CD4-positive, CD25-positive, alpha-beta regulatory T cell (primary cell): ENCODE results near the gene CRCP. TPM values are rescaled to one million over a fixed set of nuclear protein-coding genes. Genes with fewer than 3 reads are reported as not detected.
"Not testable (repeated sequence)": the region's sequence is repeated elsewhere in the genome, so short reads cannot be mapped to it uniquely, and the experiment has no call there.

ENCODE experiments used
- ATAC-seq, 2 donors: fragments of 150-1000 bp; cut with Tn5 transposase; one replicate each; pipeline ENCODE4 v1.10.0; 2021; ENCODE audit warnings: low read depth in 2 of 2, moderate number of reproducible peaks in 2 of 2, moderate library complexity in 1 of 2
- DNase-seq, 3 donors: peaks; one replicate each; pipeline versions ENCODE4 v3.0.0 to v3.0.0-alpha.2; 2012 to 2022; ENCODE audit warnings: mixed read lengths in 1 of 3
- H3K27ac ChIP-seq: one replicate; pipeline ENCODE4 v1.7.0; 2013; ENCODE audit warnings: mild to moderate bottlenecking, low read length; ENCODE audit not compliant: insufficient read depth, poor library complexity, severe bottlenecking
- H3K27me3 ChIP-seq: one replicate; pipeline ENCODE4 v1.7.0; 2013; ENCODE audit warnings: low read length; ENCODE audit not compliant: control insufficient read depth, insufficient read depth
- H3K36me3 ChIP-seq: one replicate; pipeline ENCODE4 v1.7.0; 2013; ENCODE audit warnings: mild to moderate bottlenecking, low read length, moderate library complexity; ENCODE audit not compliant: control insufficient read depth, insufficient read depth
- H3K4me1 ChIP-seq: 2 replicates; pipeline ENCODE4 v1.7.0; 2013; ENCODE audit warnings: mild to moderate bottlenecking, low read length; ENCODE audit not compliant: insufficient read depth, control insufficient read depth, poor library complexity, severe bottlenecking
- H3K4me3 ChIP-seq: one replicate; pipeline ENCODE4 v1.7.0; 2013; ENCODE audit warnings: low read depth, mild to moderate bottlenecking, low read length, moderate library complexity
- H3K9me3 ChIP-seq, 2 experiments: 1 replicate in 1 of 2; 2 replicates in 1 of 2; pipeline ENCODE4 v1.7.0; 2013; ENCODE audit warnings: low read length in 2 of 2, mild to moderate bottlenecking in 1 of 2, moderate library complexity in 1 of 2; ENCODE audit not compliant: control insufficient read depth in 2 of 2
- H3K27ac Mint-ChIP-seq, 3 donors: one replicate each; pipeline ENCODE4 v1.8.0; 2020 to 2022; ENCODE audit warnings: mild to moderate bottlenecking in 3 of 3, mixed read lengths in 3 of 3, moderate library complexity in 2 of 3
- H3K27me3 Mint-ChIP-seq: one replicate; pipeline ENCODE4 v1.8.0; 2022; ENCODE audit warnings: mild to moderate bottlenecking, mixed read lengths
- H3K36me3 Mint-ChIP-seq: one replicate; pipeline ENCODE4 v1.8.0; 2020; ENCODE audit warnings: mixed read lengths
- H3K4me1 Mint-ChIP-seq, 4 donors: one replicate each; pipeline ENCODE4 v1.8.0; 2020 to 2022; ENCODE audit warnings: mixed read lengths in 4 of 4, mild to moderate bottlenecking in 1 of 4
- H3K4me3 Mint-ChIP-seq, 4 donors: one replicate each; pipeline ENCODE4 v1.8.0; 2020 to 2022; ENCODE audit warnings: mild to moderate bottlenecking in 4 of 4, mixed read lengths in 4 of 4, moderate library complexity in 3 of 4
- H3K9me3 Mint-ChIP-seq, 7 donors: one replicate each; pipeline ENCODE4 v1.8.0; 2020 to 2022; ENCODE audit warnings: mixed read lengths in 7 of 7, mild to moderate bottlenecking in 3 of 7, moderate library complexity in 2 of 7
- polyA plus RNA-seq, 4 donors: library from polyadenylated mRNA; unstranded; fragments of 300-500 nt; fragmentation: Illumina TruSeq; gene quantifications; one replicate each; pipeline ENCODE4 v1.2.3, GENCODE V29; 2021
- total RNA-seq: library from RNA; stranded (reverse); gene quantifications from one replicate; pipeline ENCODE4 v1.2.3, GENCODE V29; 2022

Gene CRCP
- total and polyA plus RNA-seq, 5 donors from 2014 or later: 19.8 to 33.4 (median 29.0) TPM

- not testable (repeated sequence) for H3K27me3 ChIP-seq, ATAC-seq, H3K36me3 ChIP-seq, H3K9me3 ChIP-seq, H3K27ac Mint-ChIP-seq, DNase-seq, H3K36me3 Mint-ChIP-seq, H3K4me1 ChIP-seq, H3K9me3 Mint-ChIP-seq, H3K4me1 Mint-ChIP-seq, H3K27me3 Mint-ChIP-seq, H3K4me3 Mint-ChIP-seq, H3K27ac ChIP-seq, H3K4me3 ChIP-seq
These were observed 58.1 kb downstream of the CRCP start for GRCh38 chr7:66172536-66173401.

- Mint-ChIP-seq H3K36me3 (no peaks in the 10 kb centered on the region), H3K9me3 (peaks cover 0 to 2% (median 2%) of the 10 kb centered on the region in 7 donors), H3K27me3 (no peaks in the 10 kb centered on the region), H3K4me1 (no peaks in the 10 kb centered on the region), H3K4me3 (no peak overlapping the region), H3K27ac (no peak overlapping the region)
- Histone ChIP-seq H3K4me3 (no peak overlapping the region), H3K4me1 (no peaks in the 10 kb centered on the region), H3K9me3 (no peaks in the 10 kb centered on the region), H3K27me3 (no peaks in the 10 kb centered on the region), H3K27ac (no peak overlapping the region), H3K36me3 (no peaks in the 10 kb centered on the region)
- ATAC-seq: no peak
- no peak for DNase-seq
These were observed 59.2 kb downstream of the CRCP start for GRCh38 chr7:66173856-66174255.

DNA sequence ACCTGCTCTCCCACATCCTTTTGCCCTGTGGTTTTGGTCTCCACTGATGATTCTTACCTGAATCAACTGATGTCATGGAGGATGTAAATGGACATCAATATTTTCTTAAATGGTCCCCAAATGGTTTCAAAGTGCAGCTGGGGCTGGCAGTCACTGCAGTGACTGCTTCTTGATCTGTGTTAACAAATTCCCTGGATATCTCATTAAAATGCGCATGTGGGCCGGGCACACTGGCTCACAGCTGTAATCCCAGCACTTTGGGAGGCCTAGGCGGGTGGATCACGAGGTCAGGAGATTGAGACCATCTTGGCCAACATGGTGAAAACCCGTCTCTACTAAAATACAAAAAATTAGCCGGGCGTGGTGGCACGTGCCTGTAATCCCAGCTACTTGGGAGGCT, 60.4 kb downstream of the CRCP start:
- not testable (repeated sequence) for H3K4me3 ChIP-seq, DNase-seq, H3K9me3 ChIP-seq, H3K4me3 Mint-ChIP-seq, H3K36me3 ChIP-seq, H3K27ac Mint-ChIP-seq, H3K9me3 Mint-ChIP-seq, H3K27me3 ChIP-seq, H3K36me3 Mint-ChIP-seq, H3K4me1 ChIP-seq, ATAC-seq, H3K27me3 Mint-ChIP-seq, H3K27ac ChIP-seq, H3K4me1 Mint-ChIP-seq

GRCh38 chr7:66176914-66177313, 62.3 kb downstream of the CRCP start:
- Histone ChIP-seq H3K27ac (no peak overlapping the region), H3K4me3 (no peak overlapping the region), H3K4me1 (no peaks in the 10 kb centered on the region), H3K9me3 (no peaks in the 10 kb centered on the region), H3K27me3 (no peaks in the 10 kb centered on the region), H3K36me3 (no peaks in the 10 kb centered on the region)
- H3K27me3 Mint-ChIP-seq: no peaks in the 10 kb centered on the region
- no peaks in the 10 kb centered on the region for H3K36me3 Mint-ChIP-seq
- H3K4me1 Mint-ChIP-seq: no peaks in the 10 kb centered on the region
- peaks cover 0 to 2% (median 0%) of the 10 kb centered on the region in 7 donors for H3K9me3 Mint-ChIP-seq
- ATAC-seq (no peak), DNase-seq (no peak)
- H3K4me3 Mint-ChIP-seq: no peak overlapping the region
- no peak overlapping the region for H3K27ac Mint-ChIP-seq

DNA sequence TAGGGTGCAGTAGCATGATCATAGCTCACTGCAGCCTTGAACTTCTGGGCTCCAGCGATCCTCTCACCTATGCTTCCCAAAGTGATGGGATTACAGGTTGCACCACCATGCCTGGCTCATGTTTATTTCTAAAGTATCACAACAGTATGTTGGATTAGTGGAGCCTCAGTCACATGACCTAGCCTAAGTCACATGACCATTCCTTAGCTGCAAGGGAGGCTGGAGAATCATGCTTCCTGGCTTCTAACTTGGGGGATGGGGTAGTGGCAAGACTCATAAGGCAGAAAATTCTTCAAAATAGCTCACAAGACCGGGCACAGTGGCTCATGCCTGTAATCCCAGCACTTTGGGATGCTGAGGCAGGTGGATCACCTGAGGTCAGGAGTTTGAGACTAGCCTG, 63.6 kb downstream of the CRCP start:
- no peaks in the 10 kb centered on the region for H3K4me1 ChIP-seq
- no peak overlapping the region for H3K27ac Mint-ChIP-seq
- no peaks in the 10 kb centered on the region for H3K27me3 ChIP-seq
- no peaks in the 10 kb centered on the region for H3K27me3 Mint-ChIP-seq
- H3K9me3 ChIP-seq: no peaks in the 10 kb centered on the region
- H3K27ac ChIP-seq: no peak overlapping the region
- no peak for ATAC-seq
- no peak for DNase-seq
- peaks cover 0 to 2% (median 0%) of the 10 kb centered on the region in 7 donors for H3K9me3 Mint-ChIP-seq
- H3K36me3 ChIP-seq: no peaks in the 10 kb centered on the region
- H3K4me3 ChIP-seq: no peak overlapping the region
- no peaks in the 10 kb centered on the region for H3K4me1 Mint-ChIP-seq
- H3K36me3 Mint-ChIP-seq: no peaks in the 10 kb centered on the region
- H3K4me3 Mint-ChIP-seq: no peak overlapping the region

GRCh38 chr7:66181329-66181728, 66.7 kb downstream of the CRCP start:
- no peak overlapping the region for H3K4me3 ChIP-seq
- no peaks in the 10 kb centered on the region for H3K9me3 ChIP-seq
- no peaks in the 10 kb centered on the region for H3K36me3 Mint-ChIP-seq
- H3K27me3 ChIP-seq: no peaks in the 10 kb centered on the region
- H3K27me3 Mint-ChIP-seq: no peaks in the 10 kb centered on the region
- no peak for ATAC-seq
- no peaks in the 10 kb centered on the region for H3K36me3 ChIP-seq
- peaks cover 0 to 5% (median 1%) of the 10 kb centered on the region in 7 donors for H3K9me3 Mint-ChIP-seq
- no peaks in the 10 kb centered on the region for H3K4me1 Mint-ChIP-seq
- no peak overlapping the region for H3K27ac Mint-ChIP-seq
- no peak overlapping the region for H3K27ac ChIP-seq
- no peaks in the 10 kb centered on the region for H3K4me1 ChIP-seq
- DNase-seq: no peak
- H3K4me3 Mint-ChIP-seq: no peak overlapping the region

- DNase-seq: no peak
- H3K4me1 ChIP-seq: no peaks in the 10 kb centered on the region
- H3K9me3 ChIP-seq: no peaks in the 10 kb centered on the region
- no peak overlapping the region for H3K4me3 ChIP-seq
- no peaks in the 10 kb centered on the region for H3K27me3 Mint-ChIP-seq
- no peaks in the 10 kb centered on the region for H3K36me3 ChIP-seq
- ATAC-seq: no peak
- no peak overlapping the region for H3K27ac Mint-ChIP-seq
- no peak overlapping the region for H3K4me3 Mint-ChIP-seq
- no peaks in the 10 kb centered on the region for H3K4me1 Mint-ChIP-seq
- H3K9me3 Mint-ChIP-seq: peaks cover 0 to 5% (median 1%) of the 10 kb centered on the region in 7 donors
- H3K27ac ChIP-seq: no peak overlapping the region
- H3K27me3 ChIP-seq: no peaks in the 10 kb centered on the region
- H3K36me3 Mint-ChIP-seq: no peaks in the 10 kb centered on the region
These were observed 67.2 kb downstream of the CRCP start for GRCh38 chr7:66181845-66182244.

- no peak for ATAC-seq
- H3K4me1 Mint-ChIP-seq: no peaks in the 10 kb centered on the region
- H3K27ac Mint-ChIP-seq: no peak overlapping the region
- H3K4me3 Mint-ChIP-seq: no peak overlapping the region
- Histone ChIP-seq H3K27me3 (no peaks in the 10 kb centered on the region), H3K4me1 (no peaks in the 10 kb centered on the region), H3K9me3 (no peaks in the 10 kb centered on the region), H3K27ac (no peak overlapping the region), H3K36me3 (no peaks in the 10 kb centered on the region), H3K4me3 (no peak overlapping the region)
- DNase-seq: no peak
- no peaks in the 10 kb centered on the region for H3K36me3 Mint-ChIP-seq
- H3K27me3 Mint-ChIP-seq: no peaks in the 10 kb centered on the region
- H3K9me3 Mint-ChIP-seq: peaks cover 0 to 5% (median 1%) of the 10 kb centered on the region in 7 donors
These were observed 68.3 kb downstream of the CRCP start for GRCh38 chr7:66182920-66183319.
